Cardiac septum (tissue), 1 donor: Measurements from ENCODE around the gene GPR152. TPM values are rescaled to one million over a fixed set of nuclear protein-coding genes. Genes with fewer than 3 reads are reported as not detected.
A peak's percentile ranks its signal among the peaks of the same experiment; 100 is the strongest.
"Not testable (repeated sequence)": the region's sequence is repeated elsewhere in the genome, so short reads cannot be mapped to it uniquely, and the experiment has no call there.

Source experiments
- DNase-seq: peaks from one replicate; pipeline ENCODE4 v3.0.0-alpha.2; 2020; ENCODE audit warnings: low spot score
- intact Hi-C: fragments of 100-400 bp; cut with DNase I; formaldehyde crosslinking; loops from one replicate; pipeline ENCODE4 v1.14.0; 2022
- total RNA-seq: library from RNA; stranded (reverse); fragmentation: NEBNext Ultra II Directional; extraction: Animal tissue kit (Norgen Biotek cat#: 25700); gene quantifications from one replicate; pipeline ENCODE4 v1.2.1, GENCODE V29; 2021
- donor health status: DM: no; HTN: no; CAD: no.

GPR152 gene
- total RNA-seq, 1 donor from 2014 or later, result not detected

DNA sequence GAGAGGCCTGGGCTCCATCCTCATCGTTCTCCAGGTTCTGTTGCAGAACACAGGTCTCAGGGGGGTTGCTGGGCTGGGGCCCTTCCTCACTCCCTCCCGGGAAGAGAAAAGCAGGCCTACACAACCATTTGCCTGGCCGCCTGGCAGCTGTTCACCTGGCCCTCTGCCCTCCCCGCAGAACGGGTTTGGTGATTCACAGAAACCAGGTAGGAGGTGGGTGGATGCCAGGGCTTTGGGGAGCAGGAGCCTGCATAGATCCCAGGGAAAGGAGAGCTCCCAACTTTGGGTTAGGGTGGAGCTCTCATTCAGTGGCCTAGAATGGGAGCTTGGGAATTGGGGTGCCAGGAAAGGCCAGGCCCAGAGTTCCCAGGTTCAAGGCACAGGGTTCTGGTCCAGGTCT lies 15.5 kb upstream of the GPR152 start:
- DNase-seq, result no peak
- intact Hi-C loops, result loop anchor here (2.0 kb wide), 3 partner anchors 39 to 77 kb away; partner anchors contain the start of genes RAD9A and RPS6KB2

DNA sequence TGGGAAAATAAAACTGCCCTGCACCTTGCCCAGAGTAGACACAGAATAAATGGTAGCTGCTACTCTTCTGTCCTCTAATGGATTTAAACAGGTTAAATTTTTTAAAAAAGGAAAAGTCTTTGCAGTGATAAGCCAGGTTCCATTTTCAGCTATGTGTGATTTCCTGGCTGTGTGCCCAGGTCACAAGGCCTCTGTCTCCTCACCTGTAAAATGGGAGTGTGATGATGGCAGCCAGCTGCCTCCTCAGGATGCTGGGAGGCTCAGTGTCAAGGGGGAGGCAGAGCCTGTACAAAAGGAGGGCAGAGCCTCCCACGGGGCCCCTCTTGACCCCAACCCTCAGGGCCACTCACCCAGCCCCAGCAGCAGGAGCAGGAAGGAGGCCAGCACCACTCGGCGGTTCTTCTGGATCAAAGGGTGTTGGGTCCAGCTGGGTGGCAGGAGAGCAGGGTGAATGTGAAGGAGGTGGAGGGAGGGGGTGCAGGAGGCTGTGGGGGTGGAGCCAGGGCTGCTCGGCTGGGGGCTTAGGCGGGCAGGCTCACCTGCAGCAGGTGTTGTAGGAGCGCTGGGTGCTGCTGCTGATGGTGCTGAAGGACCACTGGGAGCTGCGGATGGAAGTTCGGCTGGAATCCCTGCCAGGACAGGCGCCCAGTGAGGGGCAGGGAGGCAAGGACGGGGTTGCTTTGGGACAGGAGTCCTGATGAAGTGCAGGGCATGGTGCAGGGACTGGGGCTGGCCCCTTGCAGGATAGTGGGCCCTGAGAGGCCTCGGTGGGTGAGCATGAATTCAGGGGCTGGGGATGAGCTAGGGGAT lies 14.6 kb upstream of the GPR152 start:
- DNase-seq, result no peak
- intact Hi-C loops, result no loop called here

DNA sequence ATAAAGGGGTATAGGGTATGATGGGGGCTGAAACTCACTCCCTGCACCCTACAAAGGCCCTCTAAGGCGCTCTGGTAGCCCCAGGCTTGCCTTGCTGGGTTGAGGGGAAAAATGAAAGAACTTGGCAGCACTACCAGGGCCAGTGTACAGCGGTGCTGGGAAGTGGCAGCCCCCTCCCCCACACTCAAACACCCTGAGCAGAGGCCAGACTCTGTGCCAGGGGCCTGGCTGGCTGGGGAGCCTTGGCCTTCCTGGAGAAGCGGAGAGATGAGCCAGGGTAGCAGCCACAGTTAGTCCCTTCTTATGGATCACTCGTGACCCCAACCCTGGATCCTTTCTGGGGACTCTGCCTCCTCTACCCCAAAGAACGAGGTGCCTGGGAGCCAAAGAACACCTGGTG lies 13.8 kb upstream of the GPR152 start:
- no peak for DNase-seq
- intact Hi-C loops, result no loop called here

DNA sequence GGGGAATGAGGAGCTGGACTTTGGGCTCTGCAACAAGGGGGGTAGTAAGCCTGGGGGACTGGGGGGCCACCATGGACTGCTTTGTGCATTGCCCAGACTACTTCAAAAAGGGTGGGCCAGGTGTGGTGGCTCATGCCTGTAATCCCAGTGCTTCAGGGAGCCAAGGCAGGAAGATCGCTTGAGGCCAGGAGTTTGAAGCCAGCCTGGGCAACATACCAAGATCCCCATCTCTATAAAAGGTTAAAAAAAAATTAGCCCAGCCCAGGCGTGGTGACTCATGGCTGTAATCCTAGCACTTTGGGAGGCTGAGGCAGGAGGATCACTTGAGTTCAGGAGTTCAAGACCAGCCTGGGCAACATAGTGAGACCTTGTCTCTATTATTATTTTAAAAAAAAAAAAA lies 13.0 kb upstream of the GPR152 start:
- DNase-seq, intact Hi-C loops: not testable (repeated sequence)

DNA sequence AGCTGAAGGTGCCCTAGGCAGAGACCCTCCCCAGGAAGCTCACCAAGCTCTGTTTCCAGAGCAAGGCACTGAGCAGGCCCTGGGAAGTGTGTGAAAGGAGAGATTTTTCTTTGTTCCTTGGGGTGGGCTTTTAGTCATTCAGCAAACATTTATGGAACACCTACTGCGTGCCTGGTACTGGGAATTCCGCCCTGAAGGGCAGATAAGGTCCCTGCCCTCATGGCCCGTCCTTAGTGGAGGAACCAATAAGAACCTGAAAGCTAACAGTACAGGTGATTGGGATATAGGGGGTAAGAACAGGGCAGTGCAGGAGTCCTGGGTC lies 12.6 kb upstream of the GPR152 start:
- no peak for DNase-seq
- intact Hi-C loops, result no loop called here

DNA sequence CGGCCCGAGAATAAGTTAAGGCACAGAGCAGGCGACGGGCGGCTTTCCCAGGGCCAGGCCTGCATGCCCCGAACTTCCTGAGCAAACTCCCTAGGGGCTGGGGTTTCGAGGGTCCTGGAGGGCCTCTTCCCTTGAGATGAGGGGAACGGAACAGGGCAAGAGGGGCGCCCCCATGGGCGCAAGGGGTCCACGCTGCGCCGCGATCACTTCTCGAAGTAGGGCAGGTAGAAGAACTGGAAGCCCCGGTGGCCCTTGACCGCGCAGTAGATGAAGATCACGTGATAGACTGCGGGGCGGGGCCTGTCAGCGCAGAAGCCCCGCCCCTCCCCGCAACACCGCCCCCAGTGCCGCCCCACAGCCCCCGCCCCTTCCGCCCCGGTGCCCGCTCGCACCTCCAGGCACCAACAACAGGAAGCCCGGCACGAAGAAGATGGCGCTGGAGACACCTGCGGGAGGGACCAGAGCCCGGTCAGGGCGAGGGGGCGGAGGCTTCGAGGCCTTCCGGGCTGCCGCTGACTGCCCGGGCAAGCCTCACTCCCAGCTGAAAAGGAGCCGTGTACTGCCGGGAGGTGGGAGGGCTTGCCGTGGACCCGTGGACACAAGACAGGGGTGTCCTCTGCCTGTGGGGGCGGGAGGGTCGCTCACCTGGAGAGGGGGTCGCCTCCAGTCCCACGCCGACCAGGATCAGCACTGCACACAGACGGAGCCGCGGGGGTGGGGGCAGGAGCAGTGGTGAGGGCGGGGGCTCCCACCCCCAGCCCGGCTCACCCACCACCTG lies 12.1 kb upstream of the GPR152 start:
- intact Hi-C loops, result no loop called here
- peak; percentile 97 for DNase-seq

DNA sequence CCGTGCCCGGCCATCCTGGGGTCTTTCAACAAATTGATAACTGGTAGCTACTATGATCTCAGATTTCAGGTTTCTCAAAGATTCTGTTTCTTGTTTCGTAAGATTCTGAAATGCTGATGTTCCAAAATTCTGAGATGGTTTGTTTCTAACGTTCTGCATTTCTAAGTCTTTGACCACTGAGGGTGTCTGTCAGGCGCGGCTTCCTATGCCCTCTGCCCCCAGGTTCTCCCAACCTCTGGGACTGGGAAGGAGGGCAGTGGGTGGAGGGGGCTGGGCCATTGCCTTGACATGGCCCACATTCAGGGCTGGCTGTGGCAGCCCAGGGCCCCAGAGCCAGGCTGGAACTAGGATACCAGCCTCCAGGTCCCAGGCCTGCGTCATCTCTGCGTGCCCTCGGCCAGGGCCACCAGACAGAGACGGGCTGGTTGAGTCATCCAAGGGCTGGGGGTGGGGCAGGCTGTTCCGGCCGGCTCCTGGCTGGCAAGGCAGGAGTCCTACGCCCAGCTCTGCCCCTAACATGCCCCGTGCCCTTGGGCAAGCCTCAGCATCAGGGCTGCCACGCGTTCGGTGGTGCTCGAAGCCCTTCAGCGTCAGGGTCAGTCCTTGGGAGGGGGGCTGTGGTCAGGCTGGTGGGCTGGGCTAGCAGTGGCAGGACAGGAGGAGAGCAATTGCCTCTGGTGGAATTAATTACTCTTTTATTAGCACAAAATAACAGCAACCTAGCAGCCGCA lies 11.3 kb upstream of the GPR152 start:
- peak; percentile 83 for DNase-seq
- intact Hi-C loops, result no loop called here

DNA sequence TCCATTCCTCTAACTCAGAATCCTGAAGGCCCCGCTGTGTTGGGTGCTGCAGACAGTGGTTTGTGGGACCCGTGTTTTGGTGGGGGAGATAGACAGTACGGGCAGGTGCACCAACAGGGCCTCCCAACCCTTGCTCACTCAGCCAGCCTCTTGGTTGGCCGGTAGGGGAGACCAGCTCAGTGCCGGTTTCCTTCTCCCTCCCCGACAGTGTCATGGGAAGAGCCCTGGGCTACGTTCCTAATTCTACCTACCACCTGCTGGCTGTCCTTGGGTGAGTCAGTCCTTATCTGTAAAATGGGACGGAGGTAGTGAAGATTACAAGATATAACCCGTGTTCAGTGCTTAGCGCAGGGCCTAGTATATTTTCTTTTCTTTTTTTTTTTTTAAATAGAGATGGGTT lies 10.7 kb upstream of the GPR152 start:
- no peak for DNase-seq
- intact Hi-C loops, result no loop called here

DNA sequence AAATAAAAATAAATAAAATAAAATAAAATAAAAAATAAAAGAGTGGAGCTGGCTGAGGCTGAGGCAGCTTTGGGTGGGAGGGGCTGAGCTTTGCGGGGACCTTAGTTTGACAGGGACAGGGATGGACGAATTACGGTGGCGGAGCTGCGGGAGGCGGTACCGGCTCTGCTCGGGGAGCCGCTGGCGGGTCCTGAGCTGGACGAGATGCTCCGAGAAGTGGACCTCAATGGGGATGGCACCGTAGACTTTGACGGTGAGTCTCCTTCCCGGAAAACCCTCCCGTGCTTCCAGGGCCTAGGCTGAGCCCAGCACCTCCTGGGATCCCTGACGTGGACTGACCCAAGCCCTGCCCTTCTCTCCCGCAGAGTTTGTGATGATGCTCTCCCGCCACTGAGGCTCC lies 5.7 kb upstream of the GPR152 start:
- no peak for DNase-seq
- intact Hi-C loops, result no loop called here

DNA sequence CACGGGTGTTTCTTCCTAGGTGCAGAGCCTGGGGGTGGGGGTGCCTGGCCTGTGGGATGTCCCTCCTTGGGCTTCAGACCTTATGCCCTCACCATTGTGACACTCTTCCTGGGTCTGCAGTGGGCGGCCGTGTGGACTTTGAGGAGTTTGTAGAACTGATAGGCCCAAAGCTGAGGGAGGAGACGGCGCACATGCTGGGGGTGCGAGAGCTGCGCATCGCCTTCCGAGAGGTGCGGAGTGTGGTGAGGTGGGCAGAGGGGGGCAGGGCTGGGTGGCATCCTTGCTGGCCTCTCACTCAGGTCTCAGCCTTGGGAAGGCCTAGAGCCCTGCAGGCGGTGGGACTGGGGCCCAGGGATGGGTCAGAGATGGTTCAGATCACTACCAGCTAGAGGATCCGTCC lies 4.9 kb upstream of the GPR152 start:
- DNase-seq, result no peak
- intact Hi-C loops, result no loop called here

DNA sequence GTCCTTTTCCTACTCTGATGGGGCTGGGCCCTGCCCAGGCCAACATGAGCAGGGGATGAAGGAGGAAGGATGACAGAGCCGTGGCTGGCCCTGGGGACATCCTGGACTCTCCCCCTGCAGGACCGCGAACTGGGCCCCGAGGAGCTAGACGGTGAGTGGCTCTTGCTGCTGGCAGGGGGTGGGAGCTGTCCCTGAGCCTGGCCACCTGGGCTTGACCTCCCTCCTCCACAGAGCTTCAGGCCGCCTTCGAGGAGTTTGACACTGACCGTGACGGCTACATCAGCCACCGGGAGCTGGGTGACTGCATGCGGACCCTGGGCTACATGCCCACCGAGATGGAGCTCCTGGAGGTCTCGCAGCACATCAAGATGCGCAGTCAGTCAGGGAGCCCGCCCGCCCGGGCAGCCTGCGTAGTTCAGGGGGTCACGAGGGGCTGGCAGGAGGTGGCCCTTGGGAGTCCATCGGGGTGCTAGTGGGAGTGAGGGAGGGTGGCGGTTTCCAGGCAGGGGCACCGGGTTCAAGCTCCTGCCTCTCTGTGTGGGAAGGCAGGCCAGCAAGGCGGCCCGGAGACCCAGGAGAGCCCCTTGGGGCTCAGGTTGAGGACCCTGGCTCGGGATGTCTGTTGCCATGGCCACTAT lies 3.7 kb upstream of the GPR152 start:
- no peak for DNase-seq
- intact Hi-C loops, result no loop called here

DNA sequence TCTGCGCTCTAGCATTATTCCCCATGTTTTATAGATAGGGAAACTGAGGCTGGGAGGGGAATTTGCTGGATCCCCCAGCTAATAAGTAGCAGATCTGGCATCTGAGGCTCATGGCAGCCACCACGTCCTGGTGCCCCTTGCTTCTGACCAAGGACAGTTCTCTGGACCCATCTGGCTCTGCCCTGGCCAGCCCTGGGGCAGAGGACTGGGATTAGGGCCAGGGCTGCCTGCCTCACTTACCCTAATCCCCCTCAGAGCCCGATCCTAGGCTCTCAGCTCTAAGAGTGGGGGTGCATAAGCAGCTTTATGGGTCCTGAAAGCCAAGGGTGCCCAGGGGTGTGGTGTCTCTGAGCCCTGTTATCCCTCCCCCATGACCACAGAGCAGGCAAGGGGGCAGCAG lies 2.5 kb upstream of the GPR152 start, which contains the start of gene CABP4:
Gene CABP4, plus strand, starts transcription at position 301 of the 400 bp plus-strand sequence. Its CDS starts 70 bp downstream, at position 371.
- intact Hi-C loops, result no loop called here
- DNase-seq, result no peak

DNA sequence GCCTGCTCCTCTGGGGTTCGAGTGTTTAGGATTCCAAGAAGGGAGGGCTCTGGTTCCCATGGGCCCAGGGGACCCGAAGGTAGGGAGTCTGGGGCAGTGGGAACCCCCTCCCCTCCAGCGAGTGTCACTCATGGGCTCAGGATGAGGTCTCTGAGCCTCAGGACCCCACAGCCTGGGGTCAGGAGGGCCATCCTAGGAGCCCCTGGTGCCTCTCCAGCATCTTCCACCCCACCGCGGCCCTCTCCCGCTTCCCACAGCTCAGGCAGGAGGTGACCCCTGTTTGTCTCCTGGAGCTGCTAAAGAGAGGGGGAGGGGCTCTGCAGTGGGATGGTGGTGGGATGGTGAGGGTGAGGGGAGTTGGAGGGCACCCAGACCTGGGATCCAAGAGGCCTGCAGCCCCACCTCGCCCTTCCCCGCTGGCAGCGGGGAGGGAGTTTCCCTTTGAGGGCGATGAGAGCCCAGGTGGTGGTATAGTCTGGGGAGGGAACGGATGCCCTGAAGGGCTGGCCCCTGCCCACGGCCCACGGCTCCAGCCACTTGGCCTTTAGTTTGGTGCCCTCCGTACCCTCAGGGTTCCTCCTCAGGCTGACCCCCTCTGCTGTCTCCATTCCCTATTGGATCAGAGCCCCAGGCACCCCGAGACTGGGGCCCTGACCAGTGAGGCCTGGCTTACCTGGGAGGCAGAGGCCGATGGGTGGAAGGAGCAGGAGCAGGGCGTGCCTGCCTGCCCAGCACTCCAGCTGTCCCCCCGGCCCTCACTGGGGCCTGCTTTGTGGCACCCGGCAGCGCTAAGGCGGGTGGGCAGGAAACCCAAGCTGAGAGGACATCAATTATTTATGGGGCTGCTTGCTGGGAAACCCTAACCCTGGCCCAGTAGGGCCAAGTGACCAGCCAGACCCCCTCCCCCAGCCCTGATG lies 1.5 kb upstream of the GPR152 start:
- intact Hi-C loops, result no loop called here
- no peak for DNase-seq

DNA sequence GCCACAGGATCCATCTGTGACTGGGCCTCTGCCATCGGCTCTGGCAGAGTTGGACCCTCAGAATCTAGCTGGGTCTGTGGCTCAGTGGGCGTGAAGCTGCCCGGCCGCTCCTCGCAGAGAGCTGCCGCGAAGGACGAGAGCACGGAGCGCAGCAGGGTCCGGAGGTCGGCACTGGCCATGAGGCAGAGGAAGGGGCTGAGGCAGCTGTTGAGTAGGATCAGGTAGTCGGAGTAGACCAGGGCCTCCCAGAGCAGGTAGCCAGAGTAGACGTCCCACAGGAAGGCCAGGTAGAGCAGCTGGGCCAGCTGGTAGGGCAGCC lies 912 bp downstream of the GPR152 start:
- intact Hi-C loops, result no loop called here
- no peak for DNase-seq

DNA sequence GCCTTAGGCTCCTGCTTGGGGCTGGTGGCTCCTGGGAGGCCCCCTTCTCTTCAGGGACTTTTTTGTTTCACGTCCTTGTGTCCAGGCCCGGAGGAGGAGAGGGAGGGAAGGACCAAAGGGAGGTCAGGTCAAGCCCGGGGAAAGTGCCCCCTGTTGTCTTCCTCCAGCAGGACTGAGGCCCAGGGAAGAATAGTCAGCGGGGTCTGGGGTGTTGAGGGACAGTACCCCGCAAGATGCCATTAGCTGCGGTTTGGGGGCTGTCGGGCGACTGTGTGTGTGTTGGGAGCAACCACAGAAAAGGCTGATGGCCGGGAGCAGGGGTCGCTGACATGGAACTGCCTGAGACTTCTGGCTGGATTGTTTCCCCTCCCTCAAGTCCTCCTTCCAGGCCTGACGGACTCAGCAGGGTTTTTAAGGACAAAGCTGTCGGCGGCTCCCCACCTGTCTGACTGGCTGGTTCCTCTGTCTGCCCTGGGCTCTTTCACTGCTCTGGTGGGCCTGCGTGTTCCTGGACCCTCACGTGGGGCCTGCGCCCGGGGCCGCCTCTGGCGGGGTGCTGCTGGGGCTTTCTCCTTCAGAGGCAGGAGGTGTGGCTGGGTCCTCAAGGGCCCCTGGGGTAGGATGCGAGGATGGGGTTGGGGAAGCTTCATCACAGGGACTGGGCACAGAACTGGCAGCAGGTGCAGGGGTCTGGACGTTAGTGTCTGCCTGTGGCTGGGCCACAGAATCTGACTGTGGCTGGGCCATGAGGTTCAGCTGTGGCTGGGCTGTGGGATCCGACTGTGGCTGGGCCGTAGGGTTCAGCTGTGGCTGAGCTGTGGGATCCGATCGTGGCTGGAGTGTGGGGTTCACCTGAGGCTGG lies 1.5 kb downstream of the GPR152 start:
- intact Hi-C loops, result no loop called here

DNA sequence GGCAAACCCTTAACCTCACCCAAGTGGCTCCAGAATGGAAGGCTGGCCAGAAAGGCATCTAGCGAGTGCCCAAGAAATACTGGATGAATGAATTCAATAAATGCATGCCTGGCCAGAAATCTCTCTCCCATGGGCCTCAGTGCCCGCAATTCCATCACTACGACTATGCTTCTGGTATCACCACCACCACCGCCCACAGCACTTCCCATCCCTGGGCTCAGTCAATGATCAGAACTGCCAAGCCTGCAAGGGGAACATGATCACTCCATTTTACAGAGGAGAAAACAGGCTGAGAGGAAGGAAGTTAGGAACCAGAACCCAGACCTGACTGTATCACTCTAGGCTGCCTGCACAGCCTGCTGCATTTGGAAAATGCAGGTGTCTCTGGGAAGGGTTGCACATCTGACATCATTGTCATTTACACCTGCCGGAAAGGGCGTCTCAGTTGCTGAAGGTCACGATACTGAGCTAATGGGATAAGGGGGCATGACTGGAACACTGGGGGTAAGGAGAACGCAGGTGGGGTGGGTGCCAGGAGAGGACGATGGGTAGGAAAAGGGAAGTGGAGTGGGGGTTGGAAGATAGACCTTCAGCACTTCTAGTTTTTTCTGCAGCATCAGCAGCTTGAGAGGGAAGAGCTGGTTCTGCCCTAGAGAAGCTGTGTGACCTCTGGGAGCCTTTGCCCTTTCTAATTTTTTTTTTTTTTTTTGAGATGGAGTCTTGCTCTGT lies 3.2 kb downstream of the GPR152 start:
- intact Hi-C loops, result no loop called here
- DNase-seq, result no peak

More for the DNA sequence above, 1.5 kb downstream of the GPR152 start:
- no peak for DNase-seq

DNA sequence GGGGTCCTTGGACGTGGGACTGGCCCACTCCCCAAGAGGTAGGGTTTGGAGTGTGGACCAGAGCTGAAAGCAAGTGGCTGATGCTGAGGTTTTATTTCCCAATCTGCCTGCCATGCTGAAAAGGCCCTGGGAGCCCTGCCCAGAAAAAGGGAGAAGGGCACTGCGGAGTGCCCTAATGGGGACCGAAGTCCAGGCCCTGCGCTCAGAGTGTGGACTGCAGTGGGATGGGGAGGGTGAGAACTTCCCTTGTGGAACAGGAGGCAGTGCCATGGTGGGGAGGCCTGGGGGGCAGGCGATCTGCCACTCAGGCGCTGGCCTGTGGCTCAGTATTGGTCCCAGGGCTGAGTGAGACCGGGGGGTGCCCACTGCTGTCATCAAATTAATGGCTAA lies 4.3 kb downstream of the GPR152 start:
- intact Hi-C loops, result no loop called here

DNA sequence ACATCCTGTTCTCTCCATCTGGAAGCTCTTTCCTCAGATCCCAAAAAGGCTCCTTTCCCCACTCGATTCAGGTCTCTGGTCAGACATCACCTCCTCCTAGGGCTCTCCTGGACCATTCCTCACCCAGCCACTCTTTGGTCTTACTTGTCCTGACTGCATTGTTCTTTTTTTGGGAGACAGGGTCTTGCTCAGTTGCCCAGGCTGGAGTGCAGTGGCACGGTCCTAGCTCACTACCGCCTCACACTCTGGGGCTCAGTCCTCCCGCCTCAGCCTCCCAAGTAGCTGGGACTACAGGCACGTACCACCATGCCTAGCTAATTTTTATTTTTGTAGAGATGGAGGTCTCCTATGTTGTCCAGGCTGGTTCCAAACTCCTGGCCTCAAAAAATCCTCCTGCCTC lies 7.0 kb downstream of the GPR152 start:
- intact Hi-C loops, result no loop called here
- no peak for DNase-seq

More for the DNA sequence above, 4.3 kb downstream of the GPR152 start:
- DNase-seq, result no peak
